WTC11 (cell line): ENCODE data around the gene SECISBP2. TPM values are rescaled to one million over a fixed set of nuclear protein-coding genes. Genes with fewer than 3 reads are reported as not detected.

Experiments used
- ATAC-seq: fragments of 200-7000 bp; cut with Tn5 transposase; 2 replicates; pipeline ENCODE4 v1.10.0; 2021; ENCODE audit warnings: mild to moderate bottlenecking, moderate library complexity
- CTCF ChIA-PET: fragments of 300-600 bp; sonication (Branson Sonifier 250); formaldehyde crosslinking; loops from one replicate; lab custom pipeline; 2021; ENCODE audit warnings: antibody characterized with exemption; lab: Charles Lee
- POLR2A ChIA-PET: fragments of 350-600 bp; sonication (Branson Sonifier 250); formaldehyde crosslinking; loops from one replicate; lab custom pipeline; 2021; ENCODE audit warnings: antibody characterized with exemption; lab: Charles Lee
- DNase-seq: peaks from one replicate; pipeline ENCODE4 v3.0.0; 2021; ENCODE audit warnings: low spot score
- H3K27ac Mint-ChIP-seq: 2 replicates; pipeline ENCODE4 v1.8.0; 2021; ENCODE audit warnings: mixed read lengths
- H3K27me3 Mint-ChIP-seq: 2 replicates; pipeline ENCODE4 v1.8.0; 2021; ENCODE audit warnings: low read depth, mild to moderate bottlenecking, moderate library complexity, mixed read lengths
- H3K36me3 Mint-ChIP-seq: 2 replicates; pipeline ENCODE4 v1.8.0; 2021; ENCODE audit warnings: mixed read lengths
- H3K4me1 Mint-ChIP-seq: 2 replicates; pipeline ENCODE4 v1.8.0; 2022; ENCODE audit warnings: mixed read lengths
- H3K4me3 Mint-ChIP-seq: 2 replicates; pipeline ENCODE4 v1.8.0; 2021; ENCODE audit warnings: mild to moderate bottlenecking, moderate library complexity, mixed read lengths
- H3K9me3 Mint-ChIP-seq: 2 replicates; pipeline ENCODE4 v1.8.0; 2021; ENCODE audit warnings: mixed read lengths
- CBFB ChIP-seq: sonication (generic); formaldehyde crosslinking; IDR thresholded peaks from 2 replicates; pipeline ENCODE4 v1.8.1; 2022; ENCODE audit warnings: mild to moderate bottlenecking, low read depth, missing genetic modification reagents
- FOXJ3 ChIP-seq: sonication (generic); formaldehyde crosslinking; IDR thresholded peaks from 2 replicates; pipeline ENCODE4 v1.9.0; 2021; ENCODE audit warnings: missing genetic modification reagents, mild to moderate bottlenecking, borderline replicate concordance
- GABPB1 ChIP-seq: sonication (generic); formaldehyde crosslinking; IDR thresholded peaks from 2 replicates; pipeline ENCODE4 v1.8.1; 2023; ENCODE audit warnings: mild to moderate bottlenecking, missing genetic modification reagents
- HMGA2 ChIP-seq: fragments of 250-450 bp; sonication (Bioruptor Pico); IDR thresholded peaks from 2 replicates; pipeline ENCODE4 v1.4.0; 2021; ENCODE audit warnings: mild to moderate bottlenecking, moderate library complexity
- HMGXB4 ChIP-seq: sonication (generic); formaldehyde crosslinking; IDR thresholded peaks from 2 replicates; pipeline ENCODE4 v1.8.1; 2023; ENCODE audit warnings: mild to moderate bottlenecking, moderate library complexity, missing genetic modification reagents
- IRF2 ChIP-seq: sonication (generic); formaldehyde crosslinking; IDR thresholded peaks from 2 replicates; pipeline ENCODE4 v1.8.0; 2022; ENCODE audit warnings: low read depth, missing genetic modification reagents, borderline replicate concordance
- KAT7 ChIP-seq: sonication (generic); formaldehyde crosslinking; IDR thresholded peaks from 2 replicates; pipeline ENCODE4 v1.8.1; 2023; ENCODE audit warnings: missing genetic modification reagents, mild to moderate bottlenecking, borderline replicate concordance
- MYBL2 ChIP-seq: sonication (generic); formaldehyde crosslinking; IDR thresholded peaks from 2 replicates; pipeline ENCODE4 v1.8.1; 2023; ENCODE audit warnings: mild to moderate bottlenecking, moderate library complexity, missing genetic modification reagents
- NR1H2 ChIP-seq: sonication (generic); formaldehyde crosslinking; IDR thresholded peaks from 2 replicates; pipeline ENCODE4 v1.9.0; 2021; ENCODE audit warnings: mild to moderate bottlenecking, moderate library complexity, missing genetic modification reagents
- PRRX2 ChIP-seq: fragments of 250-450 bp; sonication (Bioruptor Pico); IDR thresholded peaks from 2 replicates; pipeline ENCODE4 v1.8.0; 2021; ENCODE audit warnings: mild to moderate bottlenecking
- RELA ChIP-seq: sonication (generic); formaldehyde crosslinking; IDR thresholded peaks from 2 replicates; pipeline ENCODE4 v1.8.1; 2022; ENCODE audit warnings: missing genetic modification reagents, mild to moderate bottlenecking, borderline replicate concordance
- RORB ChIP-seq: fragments of 250-450 bp; sonication (Bioruptor Pico); IDR thresholded peaks from 2 replicates; pipeline ENCODE4 v1.9.0; 2021; ENCODE audit warnings: mild to moderate bottlenecking
- TEAD1 ChIP-seq: sonication (generic); formaldehyde crosslinking; IDR thresholded peaks from 2 replicates; pipeline ENCODE4 v1.8.0; 2022; ENCODE audit warnings: mild to moderate bottlenecking, missing genetic modification reagents
- TEAD4 ChIP-seq: sonication (generic); formaldehyde crosslinking; IDR thresholded peaks from 2 replicates; pipeline ENCODE4 v1.8.0; 2022; ENCODE audit warnings: mild to moderate bottlenecking, missing genetic modification reagents
- TP53 ChIP-seq: sonication (generic); formaldehyde crosslinking; IDR thresholded peaks from 2 replicates; pipeline ENCODE4 v1.8.1; 2023; ENCODE audit warnings: mild to moderate bottlenecking, missing genetic modification reagents
- USF1 ChIP-seq: sonication (generic); formaldehyde crosslinking; IDR thresholded peaks from 2 replicates; pipeline ENCODE4 v1.8.0; 2022; ENCODE audit warnings: mild to moderate bottlenecking, missing genetic modification reagents
- ZBTB21 ChIP-seq: sonication (generic); formaldehyde crosslinking; IDR thresholded peaks from 2 replicates; pipeline ENCODE4 v1.8.1; 2023; ENCODE audit warnings: mild to moderate bottlenecking, missing genetic modification reagents, borderline replicate concordance
- ZNF138 ChIP-seq: sonication (generic); formaldehyde crosslinking; conservative IDR thresholded peaks from 2 replicates; pipeline ENCODE4 v1.8.1; 2022; ENCODE audit warnings: mild to moderate bottlenecking, moderate library complexity, missing genetic modification reagents
- ZNF219 ChIP-seq: sonication (generic); formaldehyde crosslinking; IDR thresholded peaks from 2 replicates; pipeline ENCODE4 v1.8.0; 2023; ENCODE audit warnings: missing genetic modification reagents, mild to moderate bottlenecking, borderline replicate concordance
- ZNF232 ChIP-seq: sonication (generic); formaldehyde crosslinking; IDR thresholded peaks from 2 replicates; pipeline ENCODE4 v1.8.0; 2022; ENCODE audit warnings: mild to moderate bottlenecking, missing genetic modification reagents
- ZNF416 ChIP-seq: fragments of 250-450 bp; sonication (Bioruptor Pico); IDR thresholded peaks from 2 replicates; pipeline ENCODE4 v1.9.0; 2021; ENCODE audit warnings: mild to moderate bottlenecking, inconsistent platforms
- ZNF671 ChIP-seq: fragments of 250-450 bp; sonication (Bioruptor Pico); IDR thresholded peaks from 2 replicates; pipeline ENCODE4 v1.8.0; 2021; ENCODE audit warnings: mild to moderate bottlenecking
- total RNA-seq: library from RNA; stranded (reverse); gene quantifications from 3 replicates; pipeline ENCODE4 v1.2.3, GENCODE V29; 2021
- TF ChIP-seq, protein P1 (sequence below): fragments of 250-450 bp; sonication (Bioruptor Pico); IDR thresholded peaks from 2 replicates; pipeline ENCODE4 v1.9.0; 2021; ENCODE audit warnings: mild to moderate bottlenecking, borderline replicate concordance
- TF ChIP-seq, protein P2 (sequence below): sonication (generic); formaldehyde crosslinking; conservative IDR thresholded peaks from 2 replicates; pipeline ENCODE4 v1.8.1; 2023; ENCODE audit warnings: mild to moderate bottlenecking, low read depth, missing genetic modification reagents, moderate library complexity
- TF ChIP-seq, protein P3 (sequence below): sonication (generic); formaldehyde crosslinking; IDR thresholded peaks from 2 replicates; pipeline ENCODE4 v1.8.1; 2023; ENCODE audit warnings: mild to moderate bottlenecking, missing genetic modification reagents, moderate library complexity

The SECISBP2 gene
- total RNA-seq, 1 experiment from 2014 or later = 66.2 TPM

DNA sequence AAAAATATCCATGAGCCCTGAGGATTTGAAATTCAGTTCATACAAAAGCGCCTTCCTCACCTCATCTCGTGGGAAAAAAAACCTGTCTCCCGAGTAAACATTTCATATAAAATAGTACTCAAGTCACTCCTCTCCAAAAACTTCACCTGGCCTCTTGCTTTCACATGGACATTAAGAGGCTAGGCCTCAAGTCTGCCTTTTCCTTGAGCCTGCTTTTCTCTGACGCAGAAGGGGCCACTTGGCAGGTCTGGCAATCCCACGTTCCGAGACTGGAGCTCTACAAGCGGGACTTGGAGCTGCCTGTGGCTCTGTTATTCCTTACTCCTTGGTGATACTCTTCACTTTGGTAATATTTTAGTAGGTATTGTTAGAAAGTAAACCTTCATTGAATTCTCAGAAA lies 34.2 kb upstream of the SECISBP2 start (continued):
- TF ChIP-seq, protein P1, sequence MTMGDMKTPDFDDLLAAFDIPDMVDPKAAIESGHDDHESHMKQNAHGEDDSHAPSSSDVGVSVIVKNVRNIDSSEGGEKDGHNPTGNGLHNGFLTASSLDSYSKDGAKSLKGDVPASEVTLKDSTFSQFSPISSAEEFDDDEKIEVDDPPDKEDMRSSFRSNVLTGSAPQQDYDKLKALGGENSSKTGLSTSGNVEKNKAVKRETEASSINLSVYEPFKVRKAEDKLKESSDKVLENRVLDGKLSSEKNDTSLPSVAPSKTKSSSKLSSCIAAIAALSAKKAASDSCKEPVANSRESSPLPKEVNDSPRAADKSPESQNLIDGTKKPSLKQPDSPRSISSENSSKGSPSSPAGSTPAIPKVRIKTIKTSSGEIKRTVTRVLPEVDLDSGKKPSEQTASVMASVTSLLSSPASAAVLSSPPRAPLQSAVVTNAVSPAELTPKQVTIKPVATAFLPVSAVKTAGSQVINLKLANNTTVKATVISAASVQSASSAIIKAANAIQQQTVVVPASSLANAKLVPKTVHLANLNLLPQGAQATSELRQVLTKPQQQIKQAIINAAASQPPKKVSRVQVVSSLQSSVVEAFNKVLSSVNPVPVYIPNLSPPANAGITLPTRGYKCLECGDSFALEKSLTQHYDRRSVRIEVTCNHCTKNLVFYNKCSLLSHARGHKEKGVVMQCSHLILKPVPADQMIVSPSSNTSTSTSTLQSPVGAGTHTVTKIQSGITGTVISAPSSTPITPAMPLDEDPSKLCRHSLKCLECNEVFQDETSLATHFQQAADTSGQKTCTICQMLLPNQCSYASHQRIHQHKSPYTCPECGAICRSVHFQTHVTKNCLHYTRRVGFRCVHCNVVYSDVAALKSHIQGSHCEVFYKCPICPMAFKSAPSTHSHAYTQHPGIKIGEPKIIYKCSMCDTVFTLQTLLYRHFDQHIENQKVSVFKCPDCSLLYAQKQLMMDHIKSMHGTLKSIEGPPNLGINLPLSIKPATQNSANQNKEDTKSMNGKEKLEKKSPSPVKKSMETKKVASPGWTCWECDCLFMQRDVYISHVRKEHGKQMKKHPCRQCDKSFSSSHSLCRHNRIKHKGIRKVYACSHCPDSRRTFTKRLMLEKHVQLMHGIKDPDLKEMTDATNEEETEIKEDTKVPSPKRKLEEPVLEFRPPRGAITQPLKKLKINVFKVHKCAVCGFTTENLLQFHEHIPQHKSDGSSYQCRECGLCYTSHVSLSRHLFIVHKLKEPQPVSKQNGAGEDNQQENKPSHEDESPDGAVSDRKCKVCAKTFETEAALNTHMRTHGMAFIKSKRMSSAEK (CRISPR knock-in tag) = no peak
- TF ChIP-seq ZNF232 (CRISPR knock-in tag) = no peak
- TF ChIP-seq RORB (CRISPR knock-in tag) = no peak
- TF ChIP-seq ZNF138 (CRISPR knock-in tag) = no peak
- TF ChIP-seq RELA (CRISPR knock-in tag) = no peak

DNA sequence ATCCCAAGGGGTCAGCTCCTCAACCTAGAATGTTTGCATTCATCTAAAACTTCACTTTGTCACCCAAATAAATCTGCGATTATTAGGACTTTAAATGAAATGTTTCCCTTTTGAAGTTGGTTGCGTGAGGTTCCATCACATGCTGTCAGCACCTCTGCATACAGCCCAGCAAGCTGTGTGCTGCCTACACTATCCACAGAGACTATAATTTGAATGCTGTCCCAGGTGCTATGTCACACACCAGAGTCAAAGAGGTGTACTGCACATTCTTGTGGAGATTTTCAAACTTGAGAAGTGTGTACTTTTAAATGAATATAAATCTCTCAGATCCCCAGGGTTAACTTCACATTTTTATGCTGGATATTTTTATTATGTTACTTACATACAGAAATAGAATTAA lies 26.6 kb upstream of the SECISBP2 start:
- peaks cover 28% of the 10 kb centered on the region for H3K9me3 Mint-ChIP-seq
- H3K4me3 Mint-ChIP-seq = no peak overlapping the region
- H3K27ac Mint-ChIP-seq = no peak overlapping the region
- ChIA-PET POLR2A (no interaction called here), CTCF (interaction anchor here (1.2 kb wide), 1 partner anchor 13 kb away, joined by 4 read pairs; no protein-coding TSS in a partner anchor)
- ATAC-seq (no peak), DNase-seq (no peak)
- H3K4me1 Mint-ChIP-seq = peaks cover 8% of the 10 kb centered on the region
- H3K27me3 Mint-ChIP-seq = peaks cover under 1% of the 10 kb centered on the region; the same call in 1 of the 2 replicates
- peaks cover 22% of the 10 kb centered on the region for H3K36me3 Mint-ChIP-seq
- TF ChIP-seq TEAD1 (CRISPR knock-in tag) (no peak), HMGA2 (CRISPR knock-in tag) (no peak), GABPB1 (CRISPR knock-in tag) (no peak), TEAD4 (no peak), CBFB (CRISPR knock-in tag) (no peak), FOXJ3 (CRISPR knock-in tag) (no peak), ZNF671 (CRISPR knock-in tag) (no peak), ZNF416 (no peak), USF1 (CRISPR knock-in tag) (no peak), KAT7 (CRISPR knock-in tag) (no peak)
- TF ChIP-seq, protein P2, sequence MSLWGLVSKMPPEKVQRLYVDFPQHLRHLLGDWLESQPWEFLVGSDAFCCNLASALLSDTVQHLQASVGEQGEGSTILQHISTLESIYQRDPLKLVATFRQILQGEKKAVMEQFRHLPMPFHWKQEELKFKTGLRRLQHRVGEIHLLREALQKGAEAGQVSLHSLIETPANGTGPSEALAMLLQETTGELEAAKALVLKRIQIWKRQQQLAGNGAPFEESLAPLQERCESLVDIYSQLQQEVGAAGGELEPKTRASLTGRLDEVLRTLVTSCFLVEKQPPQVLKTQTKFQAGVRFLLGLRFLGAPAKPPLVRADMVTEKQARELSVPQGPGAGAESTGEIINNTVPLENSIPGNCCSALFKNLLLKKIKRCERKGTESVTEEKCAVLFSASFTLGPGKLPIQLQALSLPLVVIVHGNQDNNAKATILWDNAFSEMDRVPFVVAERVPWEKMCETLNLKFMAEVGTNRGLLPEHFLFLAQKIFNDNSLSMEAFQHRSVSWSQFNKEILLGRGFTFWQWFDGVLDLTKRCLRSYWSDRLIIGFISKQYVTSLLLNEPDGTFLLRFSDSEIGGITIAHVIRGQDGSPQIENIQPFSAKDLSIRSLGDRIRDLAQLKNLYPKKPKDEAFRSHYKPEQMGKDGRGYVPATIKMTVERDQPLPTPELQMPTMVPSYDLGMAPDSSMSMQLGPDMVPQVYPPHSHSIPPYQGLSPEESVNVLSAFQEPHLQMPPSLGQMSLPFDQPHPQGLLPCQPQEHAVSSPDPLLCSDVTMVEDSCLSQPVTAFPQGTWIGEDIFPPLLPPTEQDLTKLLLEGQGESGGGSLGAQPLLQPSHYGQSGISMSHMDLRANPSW = no peak

DNA sequence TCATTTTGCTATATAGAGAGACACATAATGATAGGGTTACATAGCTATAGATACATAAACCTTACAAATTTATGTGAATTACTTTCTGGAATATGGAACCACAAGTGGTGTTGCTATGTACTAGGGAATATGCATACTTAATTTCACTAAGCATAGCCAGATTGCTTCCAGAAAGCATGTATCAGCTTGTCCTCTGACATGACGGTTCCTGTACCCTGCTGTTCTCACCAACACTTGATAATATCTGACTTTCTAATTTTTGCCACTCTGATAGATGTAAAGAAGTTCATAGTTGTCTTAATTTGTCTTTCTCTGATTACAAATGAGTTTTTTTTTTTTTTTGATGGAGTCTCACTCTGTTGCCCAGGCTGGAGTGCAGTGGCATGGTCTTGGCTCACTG lies 25.3 kb upstream of the SECISBP2 start:
- peaks cover 30% of the 10 kb centered on the region for H3K36me3 Mint-ChIP-seq
- peaks cover 35% of the 10 kb centered on the region for H3K9me3 Mint-ChIP-seq
- no peak overlapping the region for H3K27ac Mint-ChIP-seq
- POLR2A ChIA-PET = no interaction called here
- DNase-seq (no peak), ATAC-seq (no peak)
- no peak overlapping the region for H3K4me3 Mint-ChIP-seq
- CTCF ChIA-PET = no interaction called here
- H3K27me3 Mint-ChIP-seq = peaks cover 3% of the 10 kb centered on the region; the same call in 1 of the 2 replicates
- H3K4me1 Mint-ChIP-seq = peaks cover 8% of the 10 kb centered on the region
- TF ChIP-seq ZNF219 = no peak
- no peak for TF ChIP-seq IRF2 (CRISPR knock-in tag)
- no peak for TF ChIP-seq TP53
- TF ChIP-seq NR1H2 = no peak
- TF ChIP-seq FOXJ3 (CRISPR knock-in tag) = no peak
- no peak for TF ChIP-seq HMGXB4 (CRISPR knock-in tag)
- TF ChIP-seq, protein P3, sequence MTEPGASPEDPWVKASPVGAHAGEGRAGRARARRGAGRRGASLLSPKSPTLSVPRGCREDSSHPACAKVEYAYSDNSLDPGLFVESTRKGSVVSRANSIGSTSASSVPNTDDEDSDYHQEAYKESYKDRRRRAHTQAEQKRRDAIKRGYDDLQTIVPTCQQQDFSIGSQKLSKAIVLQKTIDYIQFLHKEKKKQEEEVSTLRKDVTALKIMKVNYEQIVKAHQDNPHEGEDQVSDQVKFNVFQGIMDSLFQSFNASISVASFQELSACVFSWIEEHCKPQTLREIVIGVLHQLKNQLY (CRISPR knock-in tag) = no peak
- TF ChIP-seq MYBL2 (CRISPR knock-in tag) = no peak
- TF ChIP-seq ZBTB21 (CRISPR knock-in tag) = no peak
- no peak for TF ChIP-seq PRRX2 (CRISPR knock-in tag)
